ENCODE measurements around the gene LRFN4.

The LRFN4 gene

GRCh38 chr11:66858939-66859685 is 2.2 kb downstream of the LRFN4 start:
- DNase-seq, result no peak

DNA sequence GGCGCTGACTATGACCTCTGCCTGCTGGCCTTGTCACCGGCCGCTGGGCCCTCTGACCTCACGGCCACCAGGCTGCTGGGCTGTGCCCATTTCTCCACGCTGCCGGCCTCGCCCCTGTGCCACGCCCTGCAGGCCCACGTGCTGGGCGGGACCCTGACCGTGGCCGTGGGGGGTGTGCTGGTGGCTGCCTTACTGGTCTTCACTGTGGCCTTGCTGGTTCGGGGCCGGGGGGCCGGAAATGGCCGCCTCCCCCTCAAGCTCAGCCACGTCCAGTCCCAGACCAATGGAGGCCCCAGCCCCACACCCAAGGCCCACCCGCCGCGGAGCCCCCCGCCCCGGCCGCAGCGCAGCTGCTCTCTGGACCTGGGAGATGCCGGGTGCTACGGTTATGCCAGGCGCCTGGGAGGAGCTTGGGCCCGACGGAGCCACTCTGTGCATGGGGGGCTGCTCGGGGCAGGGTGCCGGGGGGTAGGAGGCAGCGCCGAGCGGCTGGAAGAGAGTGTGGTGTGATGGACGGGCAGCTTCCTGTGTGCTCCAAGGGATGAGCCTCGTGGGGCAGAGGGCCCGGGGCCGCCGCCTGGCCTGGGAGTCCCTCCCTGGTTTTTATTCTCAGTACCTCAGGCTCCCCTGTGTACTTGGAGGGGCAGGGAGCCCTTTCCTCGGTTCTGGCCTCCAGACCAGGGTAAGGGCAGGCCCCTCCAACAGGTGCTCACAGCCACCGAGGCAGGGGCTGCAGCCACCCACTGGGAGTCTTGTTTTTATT is 3.0 kb downstream of the LRFN4 start:
- DNase-seq, result no peak

GRCh38 chr11:66860449-66860831 is 3.6 kb downstream of the LRFN4 start:
- DNase-seq, result no peak

DNA sequence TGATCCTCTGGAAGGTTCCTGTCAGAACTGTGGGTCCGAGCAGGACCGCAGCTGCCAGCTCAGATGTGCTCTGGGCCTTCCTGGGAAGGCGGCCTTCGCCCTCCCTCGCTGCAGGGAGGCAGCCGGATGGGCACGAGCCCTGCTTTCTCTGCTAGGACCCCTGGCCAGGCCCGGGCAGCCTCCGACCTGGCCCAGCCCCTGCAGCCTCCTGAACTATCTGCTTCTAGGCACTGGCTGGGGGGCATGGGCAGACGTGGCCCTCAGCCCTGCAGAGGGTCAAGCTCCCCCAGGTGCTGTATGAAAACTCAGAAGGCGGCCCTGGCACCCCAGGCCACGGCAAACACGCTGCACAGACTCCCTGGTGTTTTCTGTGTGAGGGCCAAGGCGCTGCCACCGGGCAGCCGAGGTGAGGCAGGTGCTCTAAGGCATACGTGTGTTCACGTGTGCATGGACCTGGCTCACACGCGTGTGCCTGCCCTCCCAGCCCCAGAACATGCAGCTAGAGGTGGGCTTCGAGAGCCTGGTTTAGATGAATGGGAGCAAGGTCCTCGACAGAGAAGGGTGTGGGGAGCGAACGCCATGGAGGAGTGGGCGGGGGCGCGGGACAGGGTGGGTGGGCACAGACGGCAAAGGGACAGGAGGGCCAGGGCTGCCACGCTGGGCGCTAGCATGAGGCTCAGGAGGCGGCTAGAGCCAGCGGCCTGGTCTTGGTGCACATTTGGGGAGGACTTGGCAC is 4.3 kb downstream of the LRFN4 start:
- DNase-seq, result no peak

- no peak for DNase-seq
Observed at GRCh38 chr11:66861774-66862558, 5.1 kb downstream of the LRFN4 start.

DNA sequence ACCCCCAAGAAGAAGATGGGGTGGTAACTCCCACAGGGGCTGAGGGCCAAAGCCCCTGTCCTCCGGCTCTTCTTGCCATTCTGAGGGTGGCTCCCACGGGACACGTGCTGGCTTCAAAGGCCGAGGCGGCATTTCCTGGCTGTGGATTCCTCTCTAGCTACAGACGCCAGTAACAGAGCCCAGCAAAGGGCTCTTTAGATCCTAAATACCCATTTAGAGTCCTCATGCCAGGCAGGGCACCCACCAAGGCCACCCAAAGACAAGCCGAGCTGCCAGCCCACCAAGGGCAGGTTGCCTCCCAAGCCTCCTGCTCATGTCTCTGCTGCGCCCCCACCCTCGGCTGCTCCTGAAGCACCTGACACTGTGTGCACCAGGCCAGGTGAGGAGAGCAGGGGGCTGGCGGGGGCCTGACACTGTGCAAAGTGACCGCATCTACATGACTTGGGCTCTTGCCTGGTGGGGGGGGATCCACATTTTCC is 5.7 kb downstream of the LRFN4 start:
- no peak for DNase-seq

GRCh38 chr11:66863428-66864125 is 6.7 kb downstream of the LRFN4 start:
- DNase-seq, result no peak

GRCh38 chr11:66864172-66864901 is 7.5 kb downstream of the LRFN4 start:
- no peak for DNase-seq

DNA sequence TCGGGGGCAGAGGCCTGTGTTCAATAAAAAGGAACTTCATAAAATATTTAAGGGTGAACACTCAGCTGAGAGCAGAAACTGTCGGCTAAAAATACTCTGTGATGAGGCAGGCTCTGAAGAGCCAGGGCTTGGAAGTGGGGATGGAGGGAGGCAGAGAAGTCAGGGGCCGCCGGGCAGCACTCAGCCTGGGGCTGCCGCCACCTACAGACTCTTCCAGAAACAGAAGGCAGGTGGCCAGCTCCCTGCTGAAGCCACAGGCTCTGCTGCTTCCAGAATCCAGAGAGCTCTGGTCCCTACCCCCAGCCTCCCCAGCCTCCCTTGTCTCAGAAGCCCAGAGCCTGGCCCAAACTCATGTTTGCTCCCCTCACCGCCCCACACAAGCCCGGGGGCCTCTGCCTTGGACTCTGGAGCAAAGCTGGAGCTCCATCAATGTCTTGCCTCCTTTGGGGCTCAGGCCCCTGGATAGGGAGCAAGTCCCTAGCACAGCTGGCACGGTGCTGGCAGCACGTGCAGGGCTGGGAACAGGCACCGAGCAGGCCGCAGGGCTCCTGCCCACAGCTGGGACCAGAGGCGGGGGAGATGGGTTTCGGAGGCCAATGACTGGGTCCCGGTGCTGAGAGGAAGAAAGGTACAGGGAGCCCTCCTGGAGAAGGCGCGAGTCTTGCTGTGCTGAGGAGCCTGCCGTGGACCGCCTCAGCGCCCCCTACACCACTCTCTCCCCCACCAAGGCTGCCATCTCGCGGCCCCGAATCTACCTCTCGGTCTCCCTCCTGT is 8.2 kb downstream of the LRFN4 start:
- no peak for DNase-seq

- DNase-seq, result no peak
Observed at GRCh38 chr11:66866007-66866406, 9.1 kb downstream of the LRFN4 start.

DNA sequence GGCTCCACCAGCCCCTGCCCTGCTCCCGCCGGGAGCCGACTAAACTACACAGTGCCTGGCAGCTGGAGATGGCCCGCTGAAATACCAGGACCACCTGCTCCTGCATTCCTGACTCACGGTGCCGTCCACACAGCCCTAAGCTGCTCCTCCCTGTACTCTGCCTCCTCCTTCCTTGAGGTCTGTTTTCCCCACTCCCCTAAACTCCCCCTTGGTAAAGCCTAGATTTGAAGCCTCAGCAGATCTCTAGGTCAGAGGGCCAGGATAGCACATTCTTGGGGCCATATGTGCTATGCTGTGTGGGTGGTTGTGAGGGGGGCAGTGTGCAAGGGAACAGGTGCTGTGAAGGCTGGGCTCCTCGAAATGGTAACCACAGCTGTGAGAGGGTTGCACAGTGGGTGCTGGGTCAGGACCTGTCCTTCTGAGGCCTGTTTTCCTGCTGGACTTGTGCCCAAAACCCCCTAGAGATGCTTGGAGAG is 9.7 kb downstream of the LRFN4 start:
- no peak for DNase-seq

- no peak for DNase-seq
Observed at GRCh38 chr11:66867425-66868040, 10.7 kb downstream of the LRFN4 start.

- DNase-seq, result no peak
Observed at GRCh38 chr11:66868082-66868725, 11.3 kb downstream of the LRFN4 start.

DNA sequence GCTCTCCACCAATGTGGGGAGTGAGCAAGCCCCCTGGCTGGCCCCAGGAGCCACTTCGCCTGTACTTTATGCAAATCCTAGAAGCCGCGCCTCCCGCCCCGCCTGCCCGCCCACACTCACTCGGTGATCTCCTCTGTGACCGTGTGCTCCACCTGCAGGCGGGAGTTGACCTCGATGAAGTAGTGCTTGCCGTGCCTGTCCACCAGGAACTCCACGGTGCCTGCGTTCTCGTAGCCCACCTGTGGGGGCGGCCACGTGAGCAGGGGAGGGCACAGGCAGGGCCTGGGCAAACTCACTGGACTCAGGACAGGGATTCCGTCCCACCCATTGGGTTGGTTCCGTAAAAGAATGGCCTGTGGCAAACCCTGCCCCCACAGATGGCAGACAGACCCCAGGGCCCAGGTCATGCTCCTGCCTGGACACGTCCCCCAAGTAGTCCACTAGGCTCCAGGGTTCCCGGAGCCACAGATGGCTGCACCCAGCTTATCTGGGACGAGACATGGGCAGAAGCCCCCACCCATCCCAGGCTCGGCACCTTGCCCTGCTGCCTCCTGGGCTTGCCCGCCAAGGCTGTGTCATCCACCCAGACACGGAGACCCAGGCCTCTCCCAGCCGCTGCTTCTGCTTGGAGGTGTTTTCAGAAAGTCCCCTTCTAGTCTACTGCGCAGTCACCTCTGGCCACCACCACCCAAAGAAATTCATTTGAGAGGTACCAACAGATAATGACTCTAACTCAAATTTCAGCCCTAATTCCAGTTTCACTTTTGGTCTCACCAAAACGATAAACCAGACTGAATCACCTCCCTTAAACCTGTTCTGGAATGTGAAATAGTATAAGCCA is 12.1 kb downstream of the LRFN4 start:
- DNase-seq, result peak; percentile 54 to 69 (median 60)

DNA sequence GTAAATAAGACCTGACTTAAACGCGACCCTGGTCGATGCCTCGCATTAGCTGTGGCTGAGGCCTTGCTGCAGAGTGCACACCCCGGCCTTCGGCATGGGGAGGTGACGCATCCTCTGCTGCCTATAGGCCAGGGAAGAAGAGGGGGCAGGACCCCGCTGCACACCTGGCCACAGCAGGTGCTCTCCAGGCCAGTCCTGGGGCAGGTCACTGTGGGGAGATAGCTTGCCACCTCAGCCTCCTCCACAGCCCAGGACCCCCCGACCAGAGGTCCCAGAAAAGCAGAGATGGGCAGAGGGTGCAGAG is 12.7 kb downstream of the LRFN4 start:
- no peak for DNase-seq

DNA sequence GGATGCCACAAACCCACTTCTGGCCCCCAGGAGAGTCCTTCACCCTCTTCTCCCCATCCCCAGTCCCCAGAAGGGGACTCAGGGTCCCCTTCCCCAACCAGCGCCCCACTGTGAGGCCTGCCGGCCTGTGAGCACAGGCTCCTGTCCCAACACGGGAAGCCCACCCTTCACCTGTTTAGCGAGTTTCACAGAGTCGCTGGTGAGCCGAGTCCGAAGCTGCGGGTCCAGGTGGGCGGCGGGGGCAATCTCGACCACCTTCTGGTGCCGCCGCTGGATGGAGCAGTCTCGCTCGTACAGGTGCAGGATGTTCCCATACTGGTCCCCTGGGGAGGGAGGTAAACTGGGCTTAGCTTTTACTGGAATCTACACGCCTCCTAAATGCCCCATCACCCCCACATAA is 13.3 kb downstream of the LRFN4 start:
- DNase-seq, result no peak

DNA sequence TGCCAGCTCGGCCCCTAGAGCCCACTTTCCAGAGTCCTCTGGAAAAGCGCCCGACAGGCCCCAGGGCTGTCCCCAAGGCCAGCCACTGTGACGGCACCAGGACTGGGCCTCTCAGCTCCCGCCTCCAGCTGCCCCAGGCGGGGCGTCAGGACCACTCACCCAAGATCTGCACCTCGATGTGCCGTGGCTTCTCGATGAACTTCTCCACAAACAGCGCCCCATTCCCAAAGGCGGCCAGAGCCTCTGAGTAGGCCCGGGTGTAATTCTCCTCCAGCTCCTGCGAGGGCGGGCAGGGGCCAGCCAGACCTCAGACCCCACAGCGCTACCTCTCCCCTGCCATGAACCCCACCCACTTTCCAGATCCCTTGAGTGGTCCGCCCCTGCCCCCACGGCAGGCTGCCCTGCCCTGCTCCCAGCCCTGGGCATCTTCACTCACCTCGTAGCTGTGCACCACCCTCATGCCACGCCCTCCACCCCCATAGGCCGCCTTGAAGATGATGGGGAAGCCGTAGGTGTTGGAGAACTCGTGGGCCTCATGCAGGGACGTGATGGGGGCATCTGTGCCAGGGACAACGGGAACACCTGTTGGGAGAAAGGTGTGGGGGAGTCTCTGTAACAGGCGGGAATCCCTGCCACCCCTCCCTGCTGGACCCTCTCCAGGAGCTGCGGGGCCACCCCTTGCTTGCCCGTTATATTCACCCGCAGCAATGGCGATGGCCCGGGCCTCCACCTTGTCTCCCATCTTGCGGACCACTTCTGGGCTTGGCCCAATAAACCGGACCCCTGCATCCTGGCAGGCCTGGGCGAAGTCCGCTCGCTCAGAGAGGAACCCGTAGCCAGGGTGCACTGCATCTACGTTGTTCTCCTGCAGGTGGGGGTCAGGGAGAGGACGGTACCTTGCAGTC is 14.0 kb downstream of the LRFN4 start:
- DNase-seq, result no peak

DNA sequence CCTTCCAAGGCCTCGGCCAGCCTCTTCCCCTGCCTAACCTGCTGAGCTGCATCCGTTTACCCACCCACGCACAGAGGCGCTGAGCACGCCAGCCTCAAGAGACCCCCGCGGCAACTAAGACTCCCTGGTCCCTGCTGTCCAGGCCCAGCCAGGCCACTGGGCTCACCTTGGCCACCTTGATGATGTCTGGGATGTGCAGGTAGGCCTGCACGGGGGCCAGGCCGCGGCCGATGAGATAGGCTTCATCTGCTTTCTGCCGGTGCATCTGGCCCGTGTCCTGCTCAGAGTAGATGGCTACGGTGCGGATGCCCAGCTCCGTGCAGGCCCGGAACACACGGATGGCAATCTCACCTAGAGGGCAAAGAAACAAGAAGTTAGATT is 14.6 kb downstream of the LRFN4 start:
- DNase-seq, result no peak

Data from activated CD4-positive, CD25-positive, alpha-beta regulatory T cell (primary cell).